Pulmonary artery endothelial cell (primary cell): ENCODE measurements around the gene SRPK2. TPM values are rescaled to one million over a fixed set of nuclear protein-coding genes. Genes with fewer than 3 reads are reported as not detected.
"Not testable (repeated sequence)": the region's sequence is repeated elsewhere in the genome, so short reads cannot be mapped to it uniquely, and the experiment has no call there.

Experiments
- DNase-seq: peaks from one replicate; pipeline ENCODE4 v3.0.0-alpha.2; 2011; ENCODE audit warnings: low read depth, low spot score
- total RNA-seq: library from RNA; depleted of rRNA; stranded (reverse); fragments of >200 nt; gene quantifications from 2 replicates; pipeline ENCODE4 v1.2.3, GENCODE V29; 2014

Gene SRPK2
- total RNA-seq, 1 donor from 2014 or later = 52.0 TPM

GRCh38 chr7:105268056-105268455 lies 120.7 kb downstream of the SRPK2 start:
- no peak for DNase-seq

DNA sequence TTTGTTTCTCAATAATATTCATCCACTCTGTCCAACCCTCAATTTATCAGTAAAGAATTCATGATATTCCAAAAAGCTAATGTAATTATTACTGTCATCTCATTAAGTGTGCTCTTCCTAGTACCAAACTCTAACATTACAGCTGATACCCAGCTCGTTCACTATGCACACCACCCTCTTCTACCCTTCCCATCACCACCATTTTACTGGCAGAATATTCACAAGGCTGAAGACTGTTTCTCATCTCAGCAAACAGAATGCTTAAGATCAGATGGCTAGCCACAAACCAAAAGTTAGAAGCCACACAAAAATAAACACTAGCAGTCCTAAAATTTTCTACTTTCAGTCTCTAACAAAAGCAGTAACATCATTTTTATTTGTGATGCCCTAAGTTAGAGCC lies 121.5 kb downstream of the SRPK2 start:
- DNase-seq = no peak

DNA sequence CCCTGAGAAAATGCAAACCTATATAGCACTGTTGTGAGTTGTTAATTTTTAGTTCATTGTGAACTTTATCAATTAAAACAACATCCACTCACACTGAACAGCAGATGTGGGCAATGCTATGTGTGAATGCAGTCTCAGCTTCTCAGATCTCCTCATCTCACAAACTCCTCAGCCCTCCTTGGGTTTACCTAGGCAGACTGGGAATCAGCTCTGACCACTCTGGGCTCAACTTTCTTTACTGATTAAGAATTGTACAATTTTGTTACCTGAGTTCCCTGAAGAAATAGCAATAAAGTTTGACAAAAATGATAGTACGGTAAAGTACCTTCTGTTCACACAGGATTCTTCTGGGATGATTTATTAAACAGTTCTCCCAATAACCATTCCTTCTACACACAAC lies 124.0 kb downstream of the SRPK2 start:
- DNase-seq = no peak

- DNase-seq = no peak
Measured at GRCh38 chr7:105261689-105262088, 127.0 kb downstream of the SRPK2 start.

- not testable (repeated sequence) for DNase-seq
Measured at GRCh38 chr7:105260201-105260871, 128.4 kb downstream of the SRPK2 start.

GRCh38 chr7:105258919-105259318 lies 129.8 kb downstream of the SRPK2 start:
- DNase-seq = not testable (repeated sequence)

DNA sequence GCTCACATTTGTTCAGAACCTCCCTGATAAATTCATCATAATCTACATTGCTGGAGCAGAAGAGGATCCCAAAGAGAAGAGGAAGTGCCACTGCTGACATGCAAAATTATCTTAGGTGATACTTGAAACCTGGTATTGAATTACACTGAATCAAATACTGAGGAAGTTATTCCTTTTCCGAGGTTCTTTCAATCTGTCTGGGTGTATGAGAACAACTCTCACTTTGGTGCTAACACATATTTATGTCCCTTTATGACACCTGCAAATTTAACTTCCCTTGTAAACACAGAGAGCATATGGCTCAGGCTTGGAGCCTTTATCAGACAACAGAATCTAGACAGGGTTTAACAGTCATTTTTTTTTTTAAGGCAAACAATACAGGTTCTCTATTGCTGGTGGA lies 131.4 kb downstream of the SRPK2 start:
- no peak for DNase-seq

- no peak for DNase-seq
Measured at GRCh38 chr7:105256761-105257231, 131.9 kb downstream of the SRPK2 start.

GRCh38 chr7:105250706-105251105 lies 138.0 kb downstream of the SRPK2 start:
- DNase-seq = no peak

GRCh38 chr7:105250239-105250638 lies 138.5 kb downstream of the SRPK2 start:
- DNase-seq = no peak

GRCh38 chr7:105249216-105249615 lies 139.5 kb downstream of the SRPK2 start:
- no peak for DNase-seq

- no peak for DNase-seq
Measured at GRCh38 chr7:105246679-105247078, 142.0 kb downstream of the SRPK2 start.

DNA sequence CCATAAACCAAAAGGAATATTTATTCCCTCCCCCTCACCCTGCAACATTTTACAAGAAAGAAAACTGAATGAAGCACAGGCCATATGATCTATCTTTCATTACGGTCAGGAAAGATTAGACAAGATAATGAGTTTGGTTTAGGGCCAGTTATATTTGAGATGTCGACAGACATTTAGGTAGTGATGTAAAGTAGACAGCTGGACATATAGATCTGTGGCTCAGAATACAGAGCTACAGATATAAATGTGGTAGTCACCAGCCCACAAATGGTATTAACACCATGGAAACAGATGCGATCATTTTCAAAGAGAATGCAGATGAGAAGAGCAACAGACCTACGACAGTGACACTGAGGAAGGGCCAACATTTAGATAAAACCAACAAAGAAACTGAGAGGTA lies 142.5 kb downstream of the SRPK2 start:
- DNase-seq = no peak

DNA sequence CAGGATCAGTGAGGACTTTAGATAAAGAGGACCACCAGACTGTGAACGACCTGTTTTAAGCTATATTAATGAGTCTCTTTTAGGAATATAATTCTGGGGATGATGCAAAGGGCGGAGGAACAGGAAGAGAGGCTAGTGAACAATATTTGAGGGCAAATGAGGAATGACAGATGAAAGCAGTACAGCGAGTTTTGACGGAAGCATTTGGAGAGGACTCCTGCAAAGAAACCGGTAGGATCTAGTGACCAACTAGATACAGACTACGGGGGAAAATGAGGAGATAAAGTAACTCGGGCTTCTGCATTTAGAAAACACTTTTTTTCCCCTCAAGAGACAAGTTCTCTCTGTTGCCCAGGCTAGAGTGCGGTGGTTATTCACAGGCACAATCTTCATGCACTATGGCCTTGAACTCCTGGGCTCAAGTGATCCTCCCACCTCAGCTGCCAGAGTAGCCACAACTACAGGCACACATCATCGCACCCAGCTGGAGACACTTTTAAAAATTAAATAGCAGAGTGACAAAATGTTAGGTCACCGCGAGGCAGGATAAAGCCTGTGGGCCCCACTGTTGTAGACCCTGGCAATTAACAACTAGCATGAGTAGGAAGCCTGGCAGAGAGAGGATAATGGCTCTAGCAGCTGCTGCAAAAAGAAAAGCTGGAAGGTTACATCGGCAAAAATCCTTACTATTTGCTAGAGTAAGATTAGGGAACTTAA lies 143.2 kb downstream of the SRPK2 start:
- no peak for DNase-seq

DNA sequence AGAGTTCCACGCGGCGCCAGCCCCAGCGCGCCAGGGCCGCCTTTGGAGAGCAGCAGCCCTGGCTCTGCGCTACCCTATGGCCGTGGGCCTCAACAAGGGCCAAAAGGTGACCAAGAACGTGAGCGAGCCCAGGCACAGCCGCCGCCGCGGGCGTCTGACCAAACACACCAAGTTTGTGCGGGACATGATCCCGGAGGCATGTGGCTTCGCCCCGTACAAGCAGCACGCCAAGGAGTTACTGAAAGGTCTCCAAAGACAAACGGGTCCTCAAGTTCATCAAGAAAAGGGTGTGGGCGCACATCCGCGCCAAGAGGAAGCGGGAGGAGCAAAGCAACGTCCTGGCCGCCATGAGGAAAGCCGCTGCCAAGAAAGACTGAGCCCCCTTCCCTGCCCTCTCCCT lies 144.1 kb downstream of the SRPK2 start:
- no peak for DNase-seq

DNA sequence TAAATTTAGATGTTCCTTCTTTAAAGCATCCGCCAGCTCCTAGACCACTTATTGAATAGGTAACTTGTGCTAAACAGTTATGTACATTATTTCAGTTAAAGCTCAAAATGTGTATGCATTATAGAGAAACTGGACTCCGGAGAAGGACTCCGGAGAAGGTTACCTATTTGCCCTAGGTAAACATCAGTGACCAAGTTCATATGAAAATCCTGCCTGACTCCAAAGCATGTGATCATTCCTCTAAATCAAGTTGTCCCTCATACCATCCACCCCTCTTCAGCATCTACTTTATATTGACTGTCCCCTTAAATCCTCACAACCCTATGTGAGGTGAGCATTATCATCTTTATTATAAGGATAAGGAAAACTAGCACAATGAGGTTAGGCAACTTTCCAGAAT lies 147.5 kb downstream of the SRPK2 start:
- no peak for DNase-seq

- no peak for DNase-seq
Measured at GRCh38 chr7:105238198-105238765, 150.4 kb downstream of the SRPK2 start.

DNA sequence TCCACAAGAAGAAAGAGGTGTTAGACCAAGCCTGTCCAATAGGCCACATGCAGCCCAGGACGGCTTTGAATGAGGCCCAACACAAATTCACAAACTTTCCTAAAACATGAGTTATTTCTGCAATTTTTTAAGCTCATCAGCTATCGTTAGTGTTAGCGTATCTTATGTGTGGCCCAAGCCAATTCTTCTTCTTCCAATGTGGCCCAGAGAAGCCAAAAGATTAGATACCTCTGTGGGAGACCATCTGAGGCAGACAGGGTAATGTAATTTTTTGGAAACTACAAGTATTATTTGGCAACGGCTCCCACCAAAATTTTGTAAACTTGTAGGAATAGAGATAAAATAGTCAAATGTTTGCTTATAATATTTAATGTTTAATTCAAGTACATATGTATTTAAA lies 153.8 kb downstream of the SRPK2 start:
- no peak for DNase-seq

- DNase-seq = not testable (repeated sequence)
Measured at GRCh38 chr7:105232829-105233291, 155.9 kb downstream of the SRPK2 start.

GRCh38 chr7:105230486-105230885 lies 158.2 kb downstream of the SRPK2 start:
- DNase-seq = no peak

GRCh38 chr7:105229641-105230040 lies 159.1 kb downstream of the SRPK2 start:
- no peak for DNase-seq

- DNase-seq = no peak
Measured at GRCh38 chr7:105228555-105228954, 160.2 kb downstream of the SRPK2 start.

- DNase-seq = no peak
Measured at GRCh38 chr7:105227391-105227790, 161.3 kb downstream of the SRPK2 start.
